H1 (cell line): Measurements from ENCODE around the gene ZNF280C. TPM values are rescaled to one million over a fixed set of nuclear protein-coding genes. Genes with fewer than 3 reads are reported as not detected.

Experiments
- CTCF ChIA-PET: fragments of 300-600 bp; sonication (Branson Sonifier 250); formaldehyde crosslinking; loops from one replicate; lab custom pipeline; 2021; ENCODE audit not compliant: partially characterized antibody; lab: Charles Lee
- POLR2A ChIA-PET: fragments of 300-600 bp; sonication (Branson Sonifier 250); formaldehyde crosslinking; loops from one replicate; lab custom pipeline; 2021; ENCODE audit warnings: inconsistent platforms; ENCODE audit not compliant: partially characterized antibody; lab: Charles Lee
- DNase-seq, 2 experiments: peaks; one replicate each; pipeline versions ENCODE4 v3.0.0 to v3.0.0-alpha.2; 2010 to 2022; ENCODE audit warnings: low spot score in 2 of 2, low read depth in 1 of 2, mixed read lengths in 1 of 2
- FAIRE-seq: peaks from 2 replicates; lab custom pipeline; 2011; peaks lifted over from hg19 to GRCh38; lab: Jason Lieb, UNC
- H2AFZ ChIP-seq: 2 replicates; pipeline ENCODE4 v1.8.1; 2012; ENCODE audit warnings: low read length, inconsistent platforms
- H2AK5ac ChIP-seq: 2 replicates; pipeline ENCODE4 v1.6.1; 2013; ENCODE audit warnings: low read depth, low read length
- H2BK120ac ChIP-seq: replicated peaks from 2 replicates; pipeline ENCODE3; 2013; ENCODE audit warnings: low read depth, low read length, inconsistent platforms
- H2BK12ac ChIP-seq: 2 replicates; pipeline ENCODE4 v1.6.1; 2013; ENCODE audit warnings: low read depth, low read length
- H2BK15ac ChIP-seq: 2 replicates; pipeline ENCODE4 v1.6.1; 2013; ENCODE audit warnings: low read length
- H2BK20ac ChIP-seq: 2 replicates; pipeline ENCODE4 v1.6.1; 2013; ENCODE audit warnings: low read length
- H2BK5ac ChIP-seq: 2 replicates; pipeline ENCODE4 v1.6.1; 2013; ENCODE audit warnings: low read depth, low read length
- H3K14ac ChIP-seq: 2 replicates; pipeline ENCODE4 v1.6.1; 2013; ENCODE audit warnings: inconsistent platforms; ENCODE audit not compliant: insufficient read length
- H3K18ac ChIP-seq: 2 replicates; pipeline ENCODE4 v1.6.1; 2013; ENCODE audit warnings: low read length; ENCODE audit errors: extremely low read depth
- H3K23ac ChIP-seq: 2 replicates; pipeline ENCODE4 v1.6.1; 2013; ENCODE audit warnings: inconsistent platforms; ENCODE audit not compliant: insufficient read length
- H3K23me2 ChIP-seq: 2 replicates; pipeline ENCODE4 v1.6.1; 2013; ENCODE audit warnings: low read depth, low read length
- H3K27ac ChIP-seq: 2 replicates; pipeline ENCODE4 v1.6.1; 2011; ENCODE audit warnings: low read depth, low read length, inconsistent platforms
- H3K27me3 ChIP-seq, 4 experiments: replicated peaks in 1 of 4; 1 replicate in 1 of 4; 2 replicates in 3 of 4; pipeline versions ENCODE4 v1.6.1 to v1.8.1; 2011 to 2013; ENCODE audit warnings: low read length in 3 of 4, mild to moderate bottlenecking in 3 of 4, inconsistent platforms in 2 of 4, mixed read lengths in 2 of 4, moderate library complexity in 1 of 4; ENCODE audit not compliant: control insufficient read depth in 3 of 4, insufficient read depth in 3 of 4; ENCODE audit errors: extremely low read depth in 1 of 4
- H3K36me3 ChIP-seq, 4 experiments: 2 replicates each; pipeline versions ENCODE4 v1.6.1 to v1.8.1; 2011 to 2013; ENCODE audit warnings: mild to moderate bottlenecking in 4 of 4, low read length in 3 of 4, moderate library complexity in 2 of 4, control low read depth in 1 of 4, inconsistent platforms in 1 of 4; ENCODE audit not compliant: insufficient read depth in 4 of 4, control insufficient read depth in 2 of 4
- H3K4ac ChIP-seq: replicated peaks from 2 replicates; pipeline ENCODE3; 2013; ENCODE audit warnings: low read length, low read depth, mixed read lengths, inconsistent platforms; ENCODE audit not compliant: insufficient read length
- H3K4me1 ChIP-seq, 4 experiments: replicated peaks in 1 of 4; 1 replicate in 1 of 4; 2 replicates in 3 of 4; pipeline versions ENCODE4 v1.6.1 to v1.8.1; 2011 to 2013; ENCODE audit warnings: low read length in 3 of 4, inconsistent platforms in 2 of 4, mixed read lengths in 1 of 4; ENCODE audit not compliant: insufficient read depth in 4 of 4, control insufficient read depth in 3 of 4
- H3K4me2 ChIP-seq, 2 experiments: 2 replicates each; pipeline versions ENCODE4 v1.6.1 to v1.8.1; 2011 to 2013; ENCODE audit warnings: low read depth in 2 of 2, low read length in 2 of 2, control low read depth in 1 of 2, inconsistent platforms in 1 of 2, mild to moderate bottlenecking in 1 of 2; ENCODE audit not compliant: insufficient read depth in 1 of 2
- H3K4me3 ChIP-seq, 4 experiments: fragments of 200-600, 300-600 bp in 1 of 4; sonication (generic), shearing (Covaris generic), sonication (Bioruptor Twin) in 1 of 4; 2 replicates each; pipeline versions ENCODE4 v1.5.1 to v1.8.1; 2011 to 2016; ENCODE audit warnings: low read length in 4 of 4, low read depth in 3 of 4, control low read depth in 2 of 4, inconsistent platforms in 2 of 4, mild to moderate bottlenecking in 2 of 4, mixed read lengths in 1 of 4, moderate library complexity in 1 of 4; ENCODE audit not compliant: insufficient read depth in 2 of 4; ENCODE audit errors: extremely low read depth in 1 of 4
- H3K56ac ChIP-seq: replicated peaks from 2 replicates; pipeline ENCODE3; 2013; ENCODE audit warnings: low read depth, mild to moderate bottlenecking, mixed read lengths, low read length, inconsistent platforms; ENCODE audit not compliant: insufficient read length
- H3K79me1 ChIP-seq: 2 replicates; pipeline ENCODE4 v1.6.1; 2013; ENCODE audit warnings: low read depth, low read length, control low read depth
- H3K79me2 ChIP-seq, 2 experiments: 2 replicates each; pipeline versions ENCODE4 v1.6.1 to v1.8.1; 2012 to 2013; ENCODE audit warnings: low read length in 2 of 2, mild to moderate bottlenecking in 2 of 2, inconsistent platforms in 1 of 2; ENCODE audit not compliant: insufficient read depth in 2 of 2, control insufficient read depth in 1 of 2
- H3K9ac ChIP-seq, 4 experiments: replicated peaks in 1 of 4; 1 replicate in 1 of 4; 2 replicates in 3 of 4; pipeline versions ENCODE4 v1.6.1 to v1.8.1; 2011 to 2013; ENCODE audit warnings: low read depth in 3 of 4, low read length in 3 of 4, control low read depth in 2 of 4, mild to moderate bottlenecking in 2 of 4, moderate library complexity in 2 of 4, inconsistent platforms in 1 of 4; ENCODE audit errors: extremely low read depth in 1 of 4
- H3K9me3 ChIP-seq, 2 experiments: 2 replicates each; pipeline versions ENCODE4 v1.6.1 to v1.8.1; 2012 to 2013; ENCODE audit warnings: mild to moderate bottlenecking in 2 of 2, moderate library complexity in 2 of 2, control low read depth in 1 of 2, inconsistent platforms in 1 of 2, low read depth in 1 of 2, low read length in 1 of 2, mixed read lengths in 1 of 2; ENCODE audit not compliant: insufficient read depth in 2 of 2
- H4K20me1 ChIP-seq, 2 experiments: replicated peaks in 1 of 2; 2 replicates each; pipeline versions ENCODE3 to v1.8.1; 2011 to 2013; ENCODE audit warnings: inconsistent platforms in 2 of 2, low read length in 2 of 2, mild to moderate bottlenecking in 1 of 2; ENCODE audit not compliant: insufficient read depth in 2 of 2, control insufficient read depth in 1 of 2
- H4K5ac ChIP-seq: 2 replicates; pipeline ENCODE4 v1.6.1; 2013; ENCODE audit warnings: low read length, low read depth, mixed read lengths, inconsistent platforms; ENCODE audit not compliant: insufficient read length
- H4K8ac ChIP-seq: 2 replicates; pipeline ENCODE4 v1.8.0; 2013; ENCODE audit warnings: mild to moderate bottlenecking, moderate library complexity, low read length, inconsistent platforms; ENCODE audit not compliant: insufficient read depth; ENCODE audit errors: extremely low read depth
- H4K91ac ChIP-seq: replicated peaks from 2 replicates; pipeline ENCODE3; 2013; ENCODE audit warnings: low read length, mixed read lengths, inconsistent platforms; ENCODE audit not compliant: insufficient read length
- BACH1 ChIP-seq: IDR thresholded peaks from 2 replicates; pipeline ENCODE4 v1.6.1; 2012; ENCODE audit warnings: low read length, improper control_type of control experiment
- EGR1 ChIP-seq: IDR thresholded peaks from 2 replicates; pipeline ENCODE4 v1.6.1; 2011; ENCODE audit warnings: low read depth, low read length, borderline replicate concordance
- FOSL1 ChIP-seq: IDR thresholded peaks from 2 replicates; pipeline ENCODE4 v1.6.1; 2011; ENCODE audit warnings: mild to moderate bottlenecking, low read depth, low read length, moderate library complexity; ENCODE audit not compliant: insufficient read depth
- SP2 ChIP-seq: IDR thresholded peaks from 2 replicates; pipeline ENCODE4 v1.6.1; 2012; ENCODE audit warnings: mild to moderate bottlenecking, low read length, inconsistent platforms
- polyA plus RNA-seq, 7 experiments: library from polyadenylated mRNA; depleted of rRNA in 3 of 7; stranded (reverse) in 5 of 7; unstranded in 2 of 7; fragments of >200 nt in 5 of 7; fragments of 200-250 nt in 2 of 7; gene quantifications; 1 replicate in 5 of 7; 2 replicates in 1 of 7; 4 replicates in 1 of 7; pipeline versions ENCODE4 v1.2.1 to v1.2.3, GENCODE V29; 2011 to 2013; ENCODE audit warnings: missing spikeins in 2 of 7, mixed read lengths in 2 of 7
- total RNA-seq: library from RNA; stranded (reverse); fragmentation: NEBNext Ultra II Directional; extraction: Animal tissue kit (Norgen Biotek cat#: 25700); gene quantifications from 2 replicates; pipeline ENCODE4 v1.2.1, GENCODE V29; 2021

ZNF280C gene
- total and polyA plus RNA-seq, 2 of the 8 experiments (the other 6 are each of a cell fraction or from before 2014, with no cell fraction given) = 8.4 to 13.4 TPM

DNA sequence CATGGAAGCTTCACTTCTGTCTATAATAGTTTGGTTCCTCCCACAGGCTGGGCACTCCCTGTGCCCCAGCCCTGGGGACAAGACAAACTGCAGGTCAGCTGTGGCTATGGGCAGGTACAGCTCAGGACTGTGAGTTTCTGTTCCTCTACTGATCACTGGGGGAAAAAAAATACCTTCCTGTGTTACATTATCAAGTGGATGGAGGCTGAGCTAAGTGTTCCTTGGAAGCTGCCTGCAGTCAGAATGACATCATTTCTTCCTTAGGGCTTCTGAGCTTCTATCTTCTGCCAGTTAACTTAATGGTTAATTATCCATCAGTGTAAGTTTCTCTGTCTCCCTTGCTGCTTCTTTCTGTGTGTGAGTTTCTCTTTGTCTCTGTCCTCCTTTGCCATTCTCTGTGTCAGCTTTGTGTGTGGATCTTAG lies 92.3 kb downstream of the ZNF280C start:
- Histone ChIP-seq H3K4me3 (no peak overlapping the region), H3K4me1 (no peaks in the 10 kb centered on the region; a peak in 1 of 7 replicates), H3K27ac (no peak overlapping the region), H4K20me1 (no peaks in the 10 kb centered on the region), H4K5ac (no peak overlapping the region), H2BK20ac (no peak overlapping the region), H3K23me2 (peaks cover 10% of the 10 kb centered on the region; the same call in 1 of the 2 replicates), H4K8ac (no peak overlapping the region), H3K14ac (no peak overlapping the region), H3K9me3 (no peaks in the 10 kb centered on the region), H3K18ac (no peak overlapping the region), H3K4ac (no peak overlapping the region), H3K56ac (no peak overlapping the region), H3K36me3 (no peaks in the 10 kb centered on the region), H3K9ac (no peak overlapping the region), H2BK12ac (no peak overlapping the region), H2BK5ac (no peak overlapping the region), H2BK15ac (no peak overlapping the region), H3K23ac (no peak overlapping the region), H3K79me1 (no peaks in the 10 kb centered on the region), H3K27me3 (peaks cover 0 to 11% (median 9%) of the 10 kb centered on the region in 4 experiments; a peak in 6 of 7 replicates), H3K4me2 (no peak overlapping the region), H3K79me2 (no peaks in the 10 kb centered on the region), H2AK5ac (no peak overlapping the region), H2BK120ac (no peak overlapping the region), H2AFZ (no peak overlapping the region), H4K91ac (no peak overlapping the region)
- TF ChIP-seq BACH1 (no peak), FOSL1 (no peak), SP2 (no peak), EGR1 (no peak)
- FAIRE-seq (no peak), DNase-seq (no peak)
- POLR2A ChIA-PET = no interaction called here
- CTCF ChIA-PET = interaction anchor here (0.5 to 2.7 kb wide), 5 partner anchors 15 to 1647 kb away, joined by 3 to 12 read pairs (median 4); no protein-coding TSS in a partner anchor
